Kidney capillary endothelial cell (primary cell): ENCODE results near the gene SCG3.

Experiments used
- DNase-seq: peaks from one replicate; pipeline ENCODE4 v3.0.0-alpha.2; 2018; ENCODE audit warnings: low spot score

Gene SCG3

DNA sequence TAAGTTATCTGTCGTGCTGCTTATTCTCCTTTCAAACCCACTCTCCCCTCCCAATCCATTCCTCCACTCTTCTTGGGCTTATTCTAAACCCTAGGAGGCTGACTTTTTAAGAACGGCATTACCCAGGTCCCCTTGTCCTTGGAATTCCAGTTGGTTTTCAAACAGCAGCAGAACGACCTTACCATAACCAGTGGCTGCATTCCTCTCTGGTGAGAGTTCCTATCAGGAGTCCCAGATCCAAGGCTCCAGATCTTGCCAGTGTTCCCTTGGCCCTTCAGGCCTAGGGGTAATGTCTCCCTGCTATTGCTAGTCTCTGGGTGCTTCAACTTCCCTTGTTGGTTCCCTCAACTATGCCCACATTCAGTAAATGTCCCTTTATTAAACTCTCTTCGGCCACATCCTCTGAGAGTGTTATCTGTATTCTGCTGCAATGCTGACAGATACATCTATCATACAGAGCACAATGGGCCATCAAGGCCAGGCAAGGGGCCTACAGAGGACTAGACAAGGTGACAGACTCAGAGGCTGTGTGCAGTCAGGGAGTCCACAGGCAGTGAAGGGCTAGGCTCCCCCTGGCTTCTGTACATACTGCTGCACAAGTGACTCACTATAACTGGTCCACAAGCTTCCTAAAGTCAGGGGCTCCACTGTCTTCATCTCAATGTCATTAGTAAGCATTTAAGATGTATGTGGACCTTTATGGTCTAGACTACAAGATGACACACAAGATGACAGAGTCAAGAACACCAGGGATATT is 46.0 kb downstream of the SCG3 start:
- DNase-seq, result peak; percentile 34

DNA sequence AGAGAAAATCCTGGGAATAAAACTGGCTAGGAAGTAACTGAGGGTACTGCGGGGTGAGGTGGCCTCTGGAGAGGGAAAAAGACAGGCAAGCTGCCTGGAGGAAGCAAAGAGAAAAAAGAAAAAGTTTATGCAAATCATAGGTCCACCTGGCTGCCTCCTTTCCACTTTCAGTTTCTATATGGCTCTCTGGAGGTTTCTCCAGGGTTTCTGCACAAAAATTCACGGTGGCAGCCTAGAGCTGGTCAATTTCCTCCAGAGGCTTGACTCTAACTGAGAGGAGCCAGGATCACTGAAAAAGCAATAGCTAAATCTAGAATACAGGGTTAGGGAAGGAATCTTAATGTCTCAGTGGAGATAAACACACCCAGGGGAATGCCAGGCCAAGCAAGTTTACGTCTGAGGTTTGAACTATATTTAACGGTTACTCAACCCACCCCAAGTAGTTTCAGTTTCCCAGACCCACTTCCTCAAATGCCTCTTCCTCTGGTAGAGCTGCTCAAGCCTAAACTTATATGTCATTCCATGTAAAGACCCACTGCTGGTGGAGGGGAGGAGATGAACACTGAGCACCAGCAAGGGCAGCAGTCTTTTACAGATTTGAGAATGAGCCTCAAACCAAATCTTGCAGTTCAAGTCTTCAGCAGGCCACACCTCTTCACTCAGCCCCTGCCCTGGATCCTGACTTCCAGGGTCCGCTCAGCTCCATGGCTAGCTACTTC is 50.4 kb downstream of the SCG3 start:
- no peak for DNase-seq

DNA sequence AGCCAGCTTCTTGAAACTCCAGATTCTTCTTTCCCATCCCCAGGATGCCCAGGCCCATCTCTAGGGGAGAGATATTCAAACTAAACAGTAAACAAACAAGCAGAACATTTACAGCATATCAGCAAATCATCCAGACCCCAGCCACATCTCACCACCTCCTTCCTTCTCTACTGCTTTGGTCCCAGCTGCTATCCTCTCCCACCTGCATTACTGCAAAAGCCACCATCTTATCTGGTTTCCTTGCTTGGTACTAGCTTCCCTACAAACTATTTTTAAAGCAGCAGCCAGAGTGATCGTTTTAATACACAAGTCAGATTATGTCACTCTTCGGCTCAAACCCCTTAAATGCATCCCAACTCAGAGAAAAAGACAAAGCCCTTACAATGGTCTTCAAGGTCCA is 51.3 kb downstream of the SCG3 start:
- no peak for DNase-seq

DNA sequence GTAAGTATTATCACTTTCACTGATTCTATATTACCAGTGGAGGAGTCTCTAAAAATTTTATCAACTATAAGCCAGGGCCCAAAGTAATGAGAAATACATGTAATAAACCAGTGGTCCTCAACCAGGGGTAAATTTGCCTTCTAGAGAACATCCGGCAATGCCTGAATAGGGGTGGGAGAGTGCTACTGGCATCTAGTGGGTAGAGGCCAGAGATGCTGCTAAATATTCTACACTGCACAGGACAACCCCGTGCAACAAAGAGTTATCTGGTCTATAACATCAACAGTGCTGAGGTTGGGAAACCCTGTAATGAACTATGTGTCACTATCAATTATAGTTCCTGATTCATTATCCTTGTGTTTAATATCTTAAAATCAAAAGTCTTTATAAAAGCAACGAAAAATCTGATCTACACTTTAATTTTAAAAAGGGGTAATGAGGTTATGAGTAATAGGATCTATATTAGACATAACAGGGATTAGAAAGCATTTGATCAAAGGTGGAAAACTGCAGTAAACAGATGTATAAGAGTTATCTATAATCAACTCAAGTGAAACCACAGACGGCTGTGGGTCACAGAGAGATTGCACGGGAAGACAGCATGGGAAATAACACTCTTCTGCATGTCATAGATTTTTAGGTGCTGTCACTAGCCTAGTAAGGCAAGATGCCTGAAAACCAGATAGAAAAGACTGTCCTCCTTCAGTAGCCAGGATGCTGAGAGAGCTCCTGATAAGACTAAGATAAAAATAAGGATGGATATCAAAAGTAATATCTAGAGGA is 54.1 kb downstream of the SCG3 start:
- DNase-seq, result no peak

DNA sequence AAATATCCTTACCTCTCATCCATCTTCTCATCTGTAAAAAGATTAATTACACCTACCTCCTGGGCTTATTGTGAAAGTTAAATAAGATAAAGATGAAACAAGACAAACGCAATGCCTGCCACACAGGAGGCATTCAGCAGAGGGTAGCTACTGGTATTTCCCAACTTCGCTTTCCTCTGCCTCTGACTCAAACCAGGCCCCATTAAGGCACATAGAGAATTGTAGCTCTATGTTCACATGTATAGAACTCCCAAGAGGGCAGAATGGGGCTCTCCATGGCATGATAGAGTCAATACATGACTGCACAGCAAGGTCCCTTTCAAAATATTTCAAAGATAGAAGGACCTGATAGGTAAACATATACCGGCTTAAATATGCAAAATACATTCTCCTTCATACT is 54.8 kb downstream of the SCG3 start:
- no peak for DNase-seq

DNA sequence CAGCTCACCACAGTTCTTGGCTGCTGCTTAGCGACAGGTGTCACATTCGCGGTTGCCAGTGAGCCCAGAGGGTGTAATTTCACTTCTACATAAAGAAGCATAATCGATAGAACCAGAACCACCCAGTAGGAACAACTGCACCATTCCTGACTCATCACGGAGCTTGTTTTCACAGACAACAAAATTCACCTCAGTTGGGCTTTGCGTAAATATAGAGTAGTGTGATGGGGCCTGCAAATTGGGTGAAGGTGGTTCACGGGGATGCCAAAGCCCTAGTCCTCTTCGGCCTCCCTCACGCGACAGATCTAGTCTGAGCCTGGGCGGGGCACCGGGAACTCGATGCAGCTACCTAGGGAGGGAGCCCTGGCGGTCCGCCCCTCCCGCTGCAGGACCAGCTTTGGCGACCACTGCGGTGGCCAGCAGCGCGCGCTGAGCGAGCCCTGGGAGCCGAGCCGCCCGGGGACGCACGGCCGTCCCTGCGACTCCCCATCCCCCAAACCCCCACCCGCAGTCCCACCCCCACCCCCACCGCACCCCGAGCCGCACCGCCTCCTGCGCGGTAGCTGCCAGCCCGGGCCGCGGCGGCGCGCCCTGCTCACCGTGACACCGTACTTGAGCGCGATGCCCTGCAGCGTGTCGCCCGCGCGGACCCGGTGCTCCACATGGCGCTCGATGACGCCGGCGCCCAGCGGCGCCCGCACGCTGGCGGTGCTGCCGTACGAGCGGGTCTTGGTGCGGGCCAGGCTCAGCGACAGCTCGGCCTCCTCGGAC is 55.6 kb downstream of the SCG3 start:
- DNase-seq, result no peak

DNA sequence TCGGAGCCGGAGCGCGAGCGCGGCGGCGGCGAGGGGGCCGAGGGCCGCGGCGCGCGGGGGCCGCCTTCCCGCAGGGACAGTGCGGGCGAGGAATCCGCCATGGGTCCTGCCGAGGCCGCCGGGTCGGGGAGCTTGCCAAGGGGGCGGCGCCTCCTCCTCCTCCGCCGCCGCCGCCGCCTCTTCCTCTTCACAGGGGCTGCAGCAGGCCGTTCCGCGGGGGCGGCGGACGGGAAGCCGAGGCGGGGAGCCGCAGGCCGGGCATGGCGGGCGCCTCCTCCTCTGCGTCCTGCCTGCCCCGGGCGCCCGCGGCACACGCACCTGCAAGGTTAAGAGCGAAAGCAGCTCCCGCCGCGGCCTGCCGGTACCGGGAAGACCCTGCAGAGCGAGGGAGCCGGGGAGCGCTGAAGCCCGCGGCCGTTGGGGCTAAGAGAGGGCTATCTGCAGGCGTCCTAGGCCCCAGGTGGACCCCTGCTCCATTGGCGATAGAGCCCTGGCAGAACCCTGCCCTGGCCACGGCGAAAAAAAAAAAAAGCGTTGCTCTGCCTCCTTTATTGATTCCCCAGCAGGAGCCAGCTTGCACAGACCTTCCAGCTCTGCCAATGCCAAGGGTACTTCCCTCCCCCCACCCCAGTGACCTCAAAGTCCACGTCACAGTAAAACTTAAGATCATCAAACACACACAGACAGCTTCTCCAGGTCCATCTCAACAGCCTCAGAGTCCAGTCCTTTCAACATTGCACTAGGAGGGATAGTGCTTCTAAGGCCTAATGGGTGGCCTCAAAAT is 56.4 kb downstream of the SCG3 start, which contains the start of gene LYSMD2:
TSS of gene LYSMD2 (minus strand) at position 134 of the 784 bp plus-strand sequence. CDS start at position 101, 33 bp downstream.
- DNase-seq, result peak; percentile 30

DNA sequence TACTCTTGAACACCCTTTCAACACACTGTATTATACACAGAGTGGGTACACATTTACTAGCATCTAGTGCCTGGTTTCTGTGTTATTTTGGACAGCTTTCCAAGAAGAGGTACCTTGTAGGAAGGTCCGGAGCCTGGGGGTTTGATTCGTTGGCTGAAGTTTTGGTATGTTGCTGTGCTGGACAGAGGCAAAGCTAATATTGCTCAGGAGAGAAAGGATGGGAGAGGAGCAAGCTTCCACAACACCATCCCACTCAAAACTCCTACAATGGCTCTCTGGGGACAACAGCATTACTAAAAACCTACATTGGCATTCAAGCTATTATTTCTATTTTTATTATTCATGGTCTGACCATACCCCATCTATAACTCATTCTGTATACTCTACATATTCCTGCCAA is 57.2 kb downstream of the SCG3 start:
- DNase-seq, result no peak

DNA sequence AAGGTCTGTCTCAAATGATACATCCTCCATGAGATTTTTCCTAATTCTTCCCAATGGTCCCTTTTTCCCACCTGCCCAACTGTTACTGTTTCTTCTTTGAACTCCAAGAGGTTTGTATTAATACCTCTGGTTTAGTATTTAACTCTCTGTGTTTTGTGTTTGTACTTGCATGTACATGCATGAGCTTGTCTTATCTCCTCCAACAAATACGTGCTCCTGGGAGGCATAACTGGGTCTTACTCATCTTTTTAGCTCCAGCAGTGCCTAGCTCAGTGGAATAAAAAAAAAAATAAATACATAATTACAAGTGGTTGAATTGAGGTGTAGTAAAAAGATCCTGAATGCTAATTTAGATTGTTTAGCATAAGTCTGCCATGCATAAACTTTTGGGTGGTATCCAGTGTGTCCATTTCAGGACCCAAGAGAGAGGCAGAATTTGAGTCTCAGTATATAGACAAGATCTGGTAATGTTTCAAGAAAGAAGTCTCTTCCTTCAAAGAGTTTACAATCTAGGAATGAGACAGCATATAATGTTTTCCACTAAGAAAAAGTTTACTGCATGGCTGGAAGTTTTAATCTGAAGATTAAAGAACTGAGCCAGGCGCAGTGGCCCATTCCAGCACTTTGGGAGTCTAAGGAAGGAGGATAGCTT is 57.9 kb downstream of the SCG3 start:
- no peak for DNase-seq

DNA sequence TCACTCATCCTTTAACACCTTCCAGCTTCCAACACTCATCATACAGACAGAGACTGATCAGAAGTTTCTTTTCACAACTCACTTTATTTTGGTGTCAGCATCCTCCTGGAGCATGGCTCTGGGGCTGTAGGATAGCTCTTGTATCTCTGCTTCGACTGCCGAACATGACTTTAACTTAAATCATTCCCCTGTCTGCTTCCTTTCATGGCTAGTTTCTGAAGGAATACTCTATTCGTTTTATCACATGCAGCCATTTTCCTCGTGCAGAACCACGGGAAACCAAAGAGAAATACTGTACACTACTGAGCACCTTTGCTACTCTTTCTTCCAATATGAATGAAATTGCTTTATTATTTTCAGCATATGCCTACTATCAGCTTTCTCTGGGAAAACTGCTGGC is 68.0 kb downstream of the SCG3 start:
- DNase-seq, result no peak

DNA sequence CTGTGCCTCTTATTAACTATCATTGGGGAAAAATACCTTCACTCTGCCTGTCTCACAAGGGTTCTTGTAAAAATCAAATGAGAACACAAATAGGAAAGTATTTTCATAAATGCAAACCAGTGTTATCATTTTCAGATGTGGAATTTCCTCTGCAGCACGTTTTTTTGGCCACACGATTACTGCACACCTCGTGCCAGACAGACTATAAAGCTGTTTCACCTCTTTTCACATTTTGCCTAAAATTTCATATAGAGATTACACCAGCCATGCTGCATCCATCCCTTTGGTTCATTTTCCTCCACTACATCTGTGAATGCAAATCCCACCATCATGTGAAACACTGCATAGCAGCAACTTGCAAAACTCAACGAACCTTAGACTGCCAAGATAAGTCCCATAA is 68.9 kb downstream of the SCG3 start:
- DNase-seq, result no peak

DNA sequence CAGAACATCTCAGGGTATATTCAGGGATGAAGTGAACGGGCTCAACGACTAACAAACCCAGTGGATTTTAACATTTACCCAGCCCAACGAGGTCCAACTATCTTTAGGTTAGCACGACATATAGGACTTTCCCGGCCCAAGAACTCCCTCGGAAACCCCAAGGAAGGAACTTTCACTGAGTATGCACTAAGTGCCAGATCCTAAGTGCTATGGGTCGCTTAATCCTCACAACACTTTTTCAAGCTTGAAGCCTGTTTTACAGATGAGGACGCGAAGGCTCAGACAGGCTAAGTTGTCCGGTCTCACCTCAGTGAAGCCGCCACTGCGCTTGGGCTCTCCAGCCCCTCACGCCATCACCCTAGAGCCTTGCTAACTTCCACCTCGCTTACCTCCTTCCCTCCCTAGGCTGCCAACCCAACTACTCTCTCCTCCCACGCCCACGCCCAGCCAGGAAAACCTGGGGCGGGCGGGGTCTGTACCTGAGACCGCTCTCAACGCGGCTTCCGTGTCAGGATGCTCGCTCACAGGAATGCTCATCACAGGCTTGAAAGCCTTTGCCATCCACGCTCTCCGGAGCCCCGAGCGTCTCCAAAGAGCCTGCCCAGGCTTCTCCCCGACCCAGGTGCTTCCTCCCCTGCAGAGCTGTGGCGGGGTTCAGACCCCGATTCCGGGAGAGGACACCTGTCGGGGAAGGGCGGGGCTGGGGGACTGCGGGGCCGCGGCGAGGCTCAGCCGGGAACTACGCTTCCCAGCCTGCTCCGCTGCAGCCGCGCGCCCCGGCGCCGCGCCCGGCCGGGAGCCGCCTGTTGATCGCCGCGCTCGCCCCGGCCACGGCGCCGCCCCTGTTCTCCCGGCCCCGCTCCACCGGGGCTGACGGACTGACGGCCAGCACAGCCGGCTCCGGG is 69.7 kb downstream of the SCG3 start, which contains the start of gene TMOD2:
TSS of gene TMOD2 (plus strand) at position 806 of the 905 bp plus-strand sequence. CDS start 14,845 bp downstream, outside the sequence.
- no peak for DNase-seq

DNA sequence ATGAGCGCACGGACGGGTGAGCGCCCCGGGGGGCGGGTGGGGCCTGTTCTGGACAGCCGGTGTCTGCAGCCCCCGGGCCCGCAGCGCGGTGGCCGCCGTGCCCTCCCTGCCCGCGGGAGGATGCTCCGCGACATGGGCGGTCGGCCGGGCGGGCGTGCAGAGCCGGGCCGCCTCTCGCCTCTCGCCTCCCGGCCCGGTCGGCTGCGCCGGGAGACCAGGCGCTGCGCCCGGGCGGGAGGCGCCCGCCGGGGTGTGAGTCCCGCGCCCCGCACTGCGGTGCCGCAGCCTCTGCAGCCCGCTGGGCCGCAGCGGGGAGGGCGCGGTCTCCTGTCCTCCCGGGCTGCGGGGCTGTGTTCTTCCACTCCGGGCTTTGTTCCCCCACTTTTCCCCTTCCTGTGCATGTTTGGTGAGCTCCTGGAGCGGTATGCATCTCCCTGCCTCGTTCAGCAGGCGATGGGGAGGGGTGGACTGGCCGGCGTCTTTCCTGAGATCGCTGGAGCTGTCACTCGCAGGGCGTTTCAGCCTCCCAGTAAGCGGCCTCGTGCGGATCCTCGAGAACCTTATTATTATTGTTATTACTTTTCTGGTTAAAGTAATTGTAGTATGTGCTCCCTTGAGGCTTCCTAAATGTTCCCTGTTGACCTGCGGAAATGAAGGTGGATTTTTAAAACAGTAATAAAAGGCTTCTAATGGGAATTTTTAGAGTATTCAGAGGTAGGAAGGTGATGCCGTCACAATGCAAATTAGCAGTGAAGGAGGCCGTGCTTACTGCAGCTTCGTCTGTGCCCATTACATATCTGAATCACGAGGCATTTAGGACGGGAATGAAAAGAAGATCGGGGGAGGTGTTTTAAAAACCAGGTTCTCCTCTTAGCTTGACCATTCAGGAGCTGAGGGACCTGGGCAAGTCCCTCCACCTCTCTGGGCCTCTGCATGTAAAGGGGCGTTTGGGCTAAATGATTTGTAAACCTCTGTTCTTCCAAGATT is 70.7 kb downstream of the SCG3 start:
- DNase-seq, result peak; percentile 42

DNA sequence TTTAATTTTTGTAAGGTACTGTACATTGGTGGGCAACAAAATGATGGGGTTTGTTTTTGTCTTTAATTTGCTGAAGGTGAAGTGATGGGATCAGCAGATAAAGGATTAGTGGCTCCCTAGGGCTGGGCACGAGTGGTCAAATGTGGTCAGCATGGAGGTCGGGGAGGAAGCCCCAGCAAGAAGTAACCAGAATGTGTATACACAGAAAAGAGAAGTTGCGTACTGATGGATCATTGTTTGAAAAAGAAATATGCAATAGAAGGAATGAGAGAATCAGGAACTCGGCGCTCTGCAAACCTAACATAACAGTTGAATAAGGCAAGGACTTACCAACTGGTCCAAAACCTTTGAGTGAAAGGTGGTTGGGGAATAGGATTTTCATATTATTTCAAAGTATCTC is 71.6 kb downstream of the SCG3 start:
- no peak for DNase-seq

DNA sequence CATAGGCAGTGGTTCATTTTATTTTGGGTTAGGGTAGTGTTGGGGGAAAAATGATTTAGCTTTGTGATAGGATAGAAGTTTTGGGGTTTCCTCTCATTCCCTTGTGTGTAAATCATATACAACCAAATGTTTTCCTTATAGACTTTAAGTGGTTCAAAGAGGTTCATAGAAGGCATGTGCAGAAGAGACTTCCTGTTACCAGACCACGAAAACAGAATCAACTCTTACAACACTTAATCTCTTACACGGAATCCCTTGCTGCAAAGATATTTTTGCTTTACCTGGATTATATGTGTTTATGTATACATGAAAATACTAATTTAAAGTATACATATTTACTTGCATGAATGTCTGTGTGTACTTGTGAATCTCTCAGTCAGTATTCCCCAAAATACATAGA is 73.0 kb downstream of the SCG3 start:
- no peak for DNase-seq

DNA sequence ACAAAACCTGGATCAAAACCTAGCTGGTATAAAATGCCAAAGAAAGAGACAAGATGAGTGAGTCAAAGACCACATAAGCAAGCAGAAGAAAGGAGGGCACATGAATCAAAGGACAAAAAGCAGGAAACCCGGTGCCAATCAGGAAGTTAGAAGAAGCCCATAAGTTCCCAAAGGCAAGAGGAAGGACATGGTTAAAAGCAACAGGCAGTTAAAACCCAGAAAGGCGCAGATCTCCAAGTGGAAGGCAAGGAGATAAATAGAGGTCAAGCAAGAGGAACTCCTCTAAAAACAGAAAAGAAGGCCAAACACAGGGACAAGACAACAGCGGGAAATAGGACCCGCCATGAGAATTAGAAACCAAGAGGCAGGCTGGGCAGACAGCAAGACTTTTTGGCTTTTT is 74.5 kb downstream of the SCG3 start:
- DNase-seq, result no peak

DNA sequence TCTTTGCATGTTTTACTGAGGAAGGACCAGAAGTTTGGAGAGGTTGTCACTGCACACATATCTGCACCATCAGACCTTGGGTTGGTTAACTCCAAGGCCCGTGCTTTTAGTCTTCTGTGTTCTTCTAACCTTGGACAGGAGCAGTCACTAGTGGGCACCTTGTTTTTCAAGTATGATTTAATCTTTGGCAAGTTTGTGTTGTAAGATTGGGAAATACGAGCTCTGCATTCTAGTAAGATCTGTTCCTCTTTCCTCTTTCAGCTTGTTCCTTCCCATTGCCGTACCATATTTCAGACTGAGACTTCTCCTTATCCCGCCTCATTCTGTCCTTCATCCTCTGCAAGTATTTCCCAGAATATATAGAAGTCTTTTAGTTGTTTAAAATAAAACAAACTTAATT is 75.2 kb downstream of the SCG3 start:
- no peak for DNase-seq

DNA sequence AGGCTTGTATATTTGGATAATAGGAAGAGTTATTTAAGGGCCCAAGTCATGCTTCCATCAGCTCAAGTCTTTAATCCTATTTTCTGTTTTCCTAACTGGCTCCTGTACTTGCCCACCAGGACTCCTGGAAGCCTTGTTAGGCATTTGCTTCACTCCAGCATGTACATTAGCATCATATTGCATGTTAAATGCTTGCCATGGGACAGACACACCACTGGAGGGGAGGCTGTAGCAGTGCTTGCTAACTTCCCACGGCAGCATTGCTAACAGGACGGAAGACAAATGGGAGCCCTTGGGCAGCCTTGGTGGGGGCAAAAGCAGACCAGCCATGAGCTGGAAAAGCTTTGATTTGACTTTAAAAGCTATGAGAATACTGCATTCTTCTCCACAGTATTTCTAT is 76.1 kb downstream of the SCG3 start:
- no peak for DNase-seq
